RPMI7951 (cell line): ENCODE measurements around the gene MED12L. TPM values are rescaled to one million over a fixed set of nuclear protein-coding genes. Genes with fewer than 3 reads are reported as not detected.
"Not testable (repeated sequence)": the region's sequence is repeated elsewhere in the genome, so short reads cannot be mapped to it uniquely, and the experiment has no call there.

Source experiments
- DNase-seq: peaks from one replicate; pipeline ENCODE4 v3.0.0-alpha.2; 2012; ENCODE audit warnings: low read depth
- total RNA-seq: library from RNA; depleted of rRNA; stranded (reverse); fragments of >200 nt; shearing (Covaris generic); gene quantifications from 2 replicates; pipeline ENCODE4 v1.2.3, GENCODE V29; 2014

The MED12L gene
- total RNA-seq, 1 experiment from 2014 or later = 0.12 TPM

- no peak for DNase-seq
These were observed 128.4 kb downstream of the MED12L start for GRCh38 chr3:151213881-151214280.

GRCh38 chr3:151214459-151214858, 129.0 kb downstream of the MED12L start:
- no peak for DNase-seq

DNA sequence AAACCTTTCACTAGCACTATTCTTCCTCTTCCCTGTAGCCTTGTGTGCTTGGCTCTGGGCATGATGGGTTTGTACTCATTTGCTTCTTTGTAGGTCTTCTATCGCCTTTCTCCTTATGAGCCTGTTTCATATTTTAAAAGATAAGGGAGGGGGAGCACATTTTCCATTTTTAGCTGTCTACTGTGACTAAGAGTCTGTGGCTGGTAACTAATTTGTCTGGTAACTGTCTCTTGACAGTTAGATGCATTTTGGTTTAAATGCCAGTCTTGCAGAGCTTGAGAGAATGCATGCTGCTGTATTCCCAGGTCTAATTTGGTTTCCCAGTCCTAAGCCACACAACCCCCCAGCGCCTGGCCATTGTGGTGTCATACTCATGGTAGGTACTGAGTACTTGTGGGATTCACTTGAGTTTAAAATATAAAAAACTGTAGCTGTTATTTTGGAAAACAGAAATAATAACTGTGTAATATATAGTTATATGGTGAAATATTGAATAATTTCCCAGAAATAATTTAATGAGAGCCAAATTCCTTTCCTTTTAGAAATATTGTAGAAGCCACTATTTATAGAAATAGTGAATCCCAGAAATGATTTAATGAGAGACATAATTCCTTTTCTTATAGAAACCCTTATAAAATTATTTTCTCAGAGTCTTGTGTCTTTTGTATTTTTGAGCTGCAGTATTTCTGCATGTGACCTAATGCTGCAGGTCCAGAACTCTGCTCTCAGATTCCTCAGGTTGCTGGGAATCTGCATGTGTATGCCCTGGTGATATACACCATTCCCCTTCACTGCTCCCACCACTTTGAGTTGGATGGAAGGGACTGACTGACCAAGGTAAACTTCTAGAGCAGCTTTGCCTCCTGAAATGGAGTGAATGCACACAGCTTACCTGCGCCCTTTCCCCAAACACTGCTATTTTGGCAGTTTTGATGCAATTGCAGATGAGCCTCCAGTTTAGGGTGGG, 131.5 kb downstream of the MED12L start:
- DNase-seq = no peak

DNA sequence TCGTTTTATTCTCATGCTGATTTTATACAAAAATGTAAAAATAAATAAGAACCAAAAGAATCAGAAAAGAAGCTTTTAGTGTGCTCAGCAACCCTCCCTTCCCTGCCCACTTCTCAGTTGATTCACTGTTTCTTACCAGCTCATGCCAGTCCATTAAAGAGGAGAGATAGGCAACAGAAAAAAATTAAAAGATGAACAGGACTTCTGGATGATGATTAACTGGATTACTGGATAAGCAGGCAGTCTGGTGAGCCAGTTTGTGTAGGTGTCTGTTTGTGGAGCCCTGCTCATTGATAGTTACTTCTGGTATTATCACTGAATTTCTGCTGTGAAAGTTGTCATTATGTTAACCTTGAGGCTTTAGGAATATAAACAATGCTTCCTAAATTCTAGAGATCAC, 132.7 kb downstream of the MED12L start:
- DNase-seq = no peak

- DNase-seq = peak; percentile 38
These were observed 133.6 kb downstream of the MED12L start for GRCh38 chr3:151219056-151219455.

DNA sequence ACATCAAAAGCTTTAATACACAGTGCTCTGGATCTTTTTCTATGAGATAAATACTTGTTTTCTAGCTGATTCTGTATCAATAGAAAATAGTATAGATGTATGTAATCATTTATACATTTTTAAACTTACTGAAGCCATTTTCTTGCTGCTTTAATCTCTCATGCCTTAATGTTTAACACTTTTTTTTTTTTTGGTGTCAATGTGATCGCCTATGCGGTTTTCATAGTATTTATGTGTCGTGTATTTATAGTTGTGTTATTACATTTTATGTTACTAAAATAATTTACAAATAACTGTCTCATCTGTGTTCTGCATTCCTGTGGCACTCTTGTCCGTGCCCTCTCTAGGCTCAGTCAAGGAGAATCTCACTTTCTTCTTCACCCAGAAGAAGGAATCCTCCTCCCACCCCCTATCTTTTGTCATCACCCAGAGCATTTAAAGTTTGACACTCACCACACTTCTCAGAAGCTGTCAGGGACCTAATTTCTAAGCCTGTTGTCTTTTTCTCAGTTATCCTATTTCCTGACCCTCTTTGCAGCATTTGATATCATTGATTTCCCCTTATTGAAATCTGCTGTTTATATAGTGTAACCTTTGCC, 138.9 kb downstream of the MED12L start:
- no peak for DNase-seq

DNA sequence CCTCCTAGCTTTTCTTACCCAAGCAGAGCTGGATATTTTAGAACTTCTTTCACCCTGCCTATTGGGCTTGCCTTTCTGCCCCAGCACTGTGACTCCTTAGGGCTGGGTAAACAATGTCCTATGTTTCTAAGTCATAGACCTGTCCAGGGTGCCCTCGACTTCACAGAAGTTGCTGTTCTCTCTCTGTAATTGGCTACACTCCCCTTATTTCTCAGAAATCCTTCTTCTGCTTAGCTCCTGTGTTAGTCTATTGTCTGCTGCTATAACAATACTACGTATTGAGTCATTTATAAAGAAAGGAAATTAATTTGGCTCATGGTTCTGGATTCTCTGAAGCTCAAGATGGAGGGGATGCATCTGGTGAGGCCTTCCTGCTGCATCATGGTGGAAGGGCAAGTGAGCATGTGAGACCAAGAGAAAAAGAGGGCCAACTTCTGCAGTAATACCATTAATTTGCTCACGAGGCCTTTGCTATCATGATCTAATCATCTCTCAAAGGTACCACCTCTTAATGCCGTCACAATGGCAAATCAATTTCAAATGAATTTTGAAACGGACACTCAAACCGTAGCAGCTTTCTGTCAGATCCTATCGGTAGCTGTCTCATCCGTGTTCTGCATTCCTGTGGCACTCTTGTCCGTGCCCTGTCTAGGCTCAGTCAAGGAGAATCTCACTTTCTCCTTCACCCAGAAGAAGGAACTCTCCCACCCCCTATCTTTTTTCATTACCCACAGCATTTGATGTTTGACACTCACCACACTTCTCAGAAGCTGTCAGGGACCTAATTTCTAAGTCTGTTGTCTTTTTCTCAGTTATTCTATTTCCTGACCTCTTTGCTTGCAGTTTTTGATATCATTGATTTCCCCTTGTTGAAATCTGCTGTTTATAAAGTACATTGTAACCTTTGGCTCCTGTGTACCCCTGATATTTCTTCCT, 139.8 kb downstream of the MED12L start:
- DNase-seq = no peak

GRCh38 chr3:151226088-151226563, 140.7 kb downstream of the MED12L start:
- peak; percentile 64 for DNase-seq

DNA sequence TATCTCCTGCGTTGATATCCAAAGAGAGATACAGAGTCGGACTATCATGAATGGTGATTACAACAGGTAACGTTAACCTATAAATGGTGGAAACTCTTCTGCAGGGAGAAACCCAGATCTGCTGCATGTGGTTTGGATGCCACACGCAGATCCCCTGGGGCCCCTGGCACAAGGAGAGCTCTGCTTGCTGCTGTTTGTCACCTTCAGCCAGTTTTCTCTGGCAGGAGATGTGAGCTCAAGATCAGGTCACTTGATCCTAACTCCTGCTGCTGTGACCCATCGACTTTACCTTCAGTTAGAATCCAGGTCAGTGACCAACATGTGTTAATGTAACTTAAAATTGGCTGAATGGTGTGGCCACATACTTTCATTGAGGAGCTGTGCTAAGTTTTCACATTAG, 141.4 kb downstream of the MED12L start:
- DNase-seq = no peak

GRCh38 chr3:151227266-151227806, 141.9 kb downstream of the MED12L start:
- no peak for DNase-seq

DNA sequence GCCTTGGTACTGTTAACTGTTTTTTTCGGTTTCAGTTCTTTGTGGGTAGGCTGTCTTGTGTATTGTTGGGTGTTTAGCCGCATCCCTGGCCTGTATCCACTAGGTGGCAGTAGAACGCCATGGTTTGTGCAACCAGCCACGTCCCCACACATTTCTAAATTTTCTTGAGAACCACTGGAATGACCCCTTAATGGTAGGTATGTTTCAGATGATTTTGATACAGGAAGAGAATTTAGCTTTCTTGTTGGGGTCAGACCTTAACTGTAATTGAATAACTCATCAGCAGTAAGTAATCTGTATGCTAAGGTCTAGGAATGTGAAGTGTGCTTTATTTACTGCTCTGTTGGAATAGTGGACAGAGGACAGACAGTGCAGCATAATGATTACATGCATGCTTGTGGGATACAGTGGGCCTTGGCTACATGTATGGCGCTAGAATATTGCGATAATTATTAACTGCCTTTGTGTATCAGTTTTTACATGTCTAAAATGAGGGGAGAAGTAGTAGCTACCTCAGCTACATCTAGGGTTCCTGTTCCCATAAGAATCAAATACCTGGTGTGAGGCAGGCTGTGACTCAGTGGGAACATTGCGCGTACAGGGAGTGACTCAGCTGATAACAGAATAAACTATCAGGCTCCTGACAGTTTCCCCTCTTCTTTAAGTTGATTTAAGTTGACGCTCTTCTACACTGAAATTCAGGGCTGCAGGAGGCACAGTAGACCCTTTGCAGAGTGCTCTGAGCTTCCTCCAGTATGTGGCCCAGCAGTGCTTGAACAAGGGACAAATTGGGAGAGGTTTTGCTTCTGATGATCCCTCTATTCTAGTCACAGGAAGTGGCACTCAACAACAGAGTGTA, 142.6 kb downstream of the MED12L start:
- peak; percentile 70 for DNase-seq

- peak; percentile 32 for DNase-seq
These were observed 143.2 kb downstream of the MED12L start for GRCh38 chr3:151228666-151229040.

- no peak for DNase-seq
These were observed 145.2 kb downstream of the MED12L start for GRCh38 chr3:151230646-151231045.

DNA sequence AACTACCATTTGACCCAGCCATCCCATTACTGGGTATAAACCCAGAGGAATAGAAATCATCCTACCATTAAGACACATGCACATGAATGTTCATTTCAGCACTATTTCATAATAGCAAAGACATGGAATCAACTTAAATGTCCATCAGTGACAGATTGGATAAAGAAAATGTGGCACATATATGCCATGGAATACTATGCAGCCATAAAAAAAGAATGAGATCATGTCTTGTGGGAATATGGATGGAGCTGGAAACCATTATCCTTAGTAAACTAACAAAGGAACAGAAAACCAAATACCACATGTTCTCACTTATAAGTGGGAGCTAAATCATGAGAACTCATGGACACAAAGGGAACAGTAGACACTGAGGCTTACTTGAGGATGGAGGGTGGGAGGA, 146.9 kb downstream of the MED12L start:
- not testable (repeated sequence) for DNase-seq

DNA sequence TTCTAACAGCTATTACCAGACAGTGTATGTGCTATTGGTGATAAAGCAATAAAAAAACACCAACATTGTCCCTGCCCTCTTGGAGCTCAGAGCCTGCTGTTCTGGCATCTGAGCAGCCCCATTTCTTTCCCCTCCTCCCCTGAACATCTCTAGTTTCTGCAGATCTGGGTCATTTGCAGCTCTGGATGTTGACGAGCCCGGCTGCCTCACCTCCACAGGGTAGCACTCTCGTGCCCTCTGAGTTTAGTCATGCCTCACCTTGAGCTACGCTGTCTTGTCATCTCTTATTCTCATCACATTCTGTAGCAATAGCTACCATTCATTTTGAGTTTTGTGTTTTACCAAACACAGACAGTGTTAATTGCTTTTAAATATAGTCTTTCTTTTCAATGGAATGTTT, 147.5 kb downstream of the MED12L start:
- DNase-seq = no peak

DNA sequence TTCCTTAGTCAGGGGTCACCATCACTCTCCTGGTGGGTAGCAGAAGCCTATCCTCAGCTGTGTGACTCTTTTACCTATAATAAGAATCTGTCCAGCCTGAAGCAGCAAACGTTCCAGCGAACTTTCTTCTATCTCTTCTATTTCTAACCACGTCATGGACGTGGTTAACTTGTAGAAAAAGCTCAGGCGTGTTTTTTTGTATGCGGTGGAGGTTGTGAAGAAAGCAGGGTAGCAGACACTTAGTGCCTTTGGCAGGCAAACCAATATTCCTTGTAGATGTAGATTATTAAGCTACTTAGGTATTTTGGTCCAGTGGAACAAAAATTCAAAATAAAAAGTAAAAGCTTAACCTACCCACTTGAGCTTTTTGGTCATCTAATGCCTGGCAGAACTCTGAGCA, 149.4 kb downstream of the MED12L start:
- DNase-seq = no peak

DNA sequence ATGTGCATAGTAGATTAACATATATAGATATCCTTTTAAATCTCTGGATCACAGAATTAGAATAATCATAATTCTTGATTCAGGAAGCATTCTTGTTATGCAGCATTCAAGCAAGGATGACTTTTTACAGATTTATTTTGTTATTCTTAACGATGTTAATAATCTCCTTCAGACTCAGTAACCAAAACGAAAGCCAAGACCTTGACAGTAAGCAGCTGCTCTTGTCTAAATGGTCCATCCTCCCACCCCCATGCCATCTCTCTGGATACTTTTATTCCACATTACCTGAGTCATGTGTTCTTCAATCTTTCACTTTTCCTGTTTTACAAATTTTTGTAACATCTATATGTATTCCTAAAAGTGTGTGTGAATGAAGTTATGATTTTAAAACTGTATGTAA, 150.9 kb downstream of the MED12L start:
- DNase-seq = no peak

DNA sequence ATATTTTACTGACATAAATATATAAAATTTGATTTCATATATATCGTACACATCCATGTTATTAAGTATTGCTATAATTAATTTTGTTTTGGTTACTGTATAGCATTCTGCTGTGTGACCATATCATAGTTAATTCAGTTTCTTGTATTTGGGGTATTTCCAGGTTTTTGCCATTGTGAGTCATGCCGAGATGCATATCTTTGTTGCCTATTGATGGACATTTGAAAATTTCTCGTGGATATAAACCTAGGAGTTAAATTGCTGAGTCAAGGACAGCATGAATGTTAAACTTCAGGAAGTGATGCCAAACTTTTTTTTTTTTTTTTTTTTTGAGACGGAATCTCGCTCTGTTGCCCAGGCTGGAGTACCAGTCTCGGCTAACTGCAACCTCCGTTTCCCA, 151.3 kb downstream of the MED12L start:
- peak; percentile 13 for DNase-seq

DNA sequence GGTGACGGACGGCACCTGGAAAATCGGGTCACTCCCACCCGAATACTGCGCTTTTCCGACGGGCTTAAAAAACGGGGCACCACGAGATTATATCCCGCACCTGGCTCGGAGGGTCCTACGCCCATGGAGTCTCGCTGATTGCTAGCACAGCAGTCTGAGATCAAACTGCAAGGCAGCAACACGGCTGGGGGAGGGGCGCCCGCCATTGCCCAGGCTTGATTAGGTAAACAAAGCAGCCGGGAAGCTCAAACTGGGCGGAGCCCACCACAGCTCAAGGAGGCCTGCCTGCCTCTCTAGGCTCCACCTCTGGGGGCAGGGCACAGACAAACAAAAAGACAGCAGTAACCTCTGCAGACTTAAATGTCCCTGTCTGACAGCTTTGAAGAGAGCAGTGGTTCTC, 156.5 kb downstream of the MED12L start:
- DNase-seq = not testable (repeated sequence)

DNA sequence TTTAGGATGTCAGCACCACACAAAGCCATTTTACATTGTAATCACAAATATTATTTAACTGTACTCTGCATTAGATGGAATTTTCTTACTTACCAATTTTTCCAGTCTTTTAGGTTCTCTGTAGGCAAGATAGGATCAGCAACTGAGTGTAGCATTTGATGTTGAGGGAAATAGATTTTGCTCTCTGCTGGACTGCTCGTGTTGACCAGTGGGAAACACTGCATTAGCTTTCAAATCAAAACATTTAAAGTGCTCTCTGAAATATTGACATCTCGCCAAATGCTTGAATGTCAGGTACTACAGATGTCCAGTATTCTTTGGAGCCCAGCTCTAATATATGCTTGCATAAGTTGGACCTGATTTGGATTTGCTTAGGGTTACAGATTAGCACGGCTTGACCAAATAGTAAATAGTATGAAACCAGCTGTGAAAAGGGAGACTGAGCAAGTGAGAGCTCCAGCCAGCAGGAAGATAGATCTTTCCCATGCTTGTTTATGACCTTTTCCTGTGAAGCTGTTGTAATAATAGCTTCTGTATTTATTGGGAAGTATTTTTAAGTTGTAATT, 163.4 kb downstream of the MED12L start:
- DNase-seq = no peak
